A549 (cell line): Measurements from ENCODE around the gene SLC5A10.

Experiments used
- EP300 ChIP-seq, 2 experiments: fragments of >200 bp; sonication (Bioruptor Twin); formaldehyde crosslinking; IDR thresholded peaks; 2 replicates in 1 of 2; 3 replicates in 1 of 2; pipeline ENCODE4 v1.6.1; 2016 to 2017
- KDM5A ChIP-seq: fragments of 200-600 bp; sonication (generic); IDR thresholded peaks from 2 replicates; pipeline ENCODE4 v1.6.1; 2016; ENCODE audit warnings: antibody characterized with exemption, mild to moderate bottlenecking
- PHF8 ChIP-seq: fragments of 200-600 bp; sonication (generic); IDR thresholded peaks from 2 replicates; pipeline ENCODE4 v1.6.1; 2016; ENCODE audit warnings: low read depth, mild to moderate bottlenecking, antibody characterized with exemption, moderate library complexity, borderline replicate concordance

DNA sequence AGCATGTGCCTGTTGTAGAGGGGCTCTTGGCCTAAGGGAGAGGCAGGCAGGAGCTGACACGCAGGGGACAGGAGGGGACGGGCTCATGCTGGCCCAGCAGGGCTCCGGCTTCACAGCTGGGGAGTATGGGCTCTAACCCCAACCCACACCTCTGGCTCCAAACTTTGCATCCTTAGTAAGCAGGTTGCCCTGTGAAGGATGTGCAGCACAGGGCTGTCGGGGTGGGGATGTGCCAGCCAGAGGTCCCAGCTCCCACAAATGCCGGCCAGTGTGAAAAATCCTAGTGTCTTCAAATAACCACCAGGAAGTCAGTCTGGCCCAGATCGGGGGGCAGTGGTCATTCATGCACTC, 66.6 kb downstream of the SLC5A10 start:
- TF ChIP-seq EP300 (IDR thresholded peaks at IDR 0.05) (no peak), KDM5A (no peak), PHF8 (no peak)
